Spleen (tissue), 11 donors: Measurements from ENCODE around the gene NCDN. TPM values are rescaled to one million over a fixed set of nuclear protein-coding genes. Genes with fewer than 3 reads are reported as not detected.

Experiments
- DNase-seq: peaks from one replicate; pipeline ENCODE4 v3.0.0-alpha.2; 2020
- H3K27ac ChIP-seq, 8 donors: fragments of 200-600 bp; sonication (generic) in 7 of 8; 1 replicate in 4 of 8; 2 replicates in 4 of 8; pipeline versions ENCODE4 v1.5.0 to v1.8.0; 2016 to 2021; ENCODE audit warnings: inconsistent platforms in 4 of 8, mild to moderate bottlenecking in 4 of 8, moderate library complexity in 1 of 8
- H3K27me3 ChIP-seq, 7 donors: fragments of 200-600 bp; sonication (generic) in 6 of 7; replicated peaks in 1 of 7; 1 replicate in 4 of 7; 2 replicates in 3 of 7; pipeline versions ENCODE4 v1.5.0 to v1.8.0; 2016 to 2021; ENCODE audit warnings: inconsistent platforms in 3 of 7, mild to moderate bottlenecking in 1 of 7
- H3K36me3 ChIP-seq, 6 donors: fragments of 200-600 bp; sonication (generic) in 5 of 6; 1 replicate in 4 of 6; 2 replicates in 2 of 6; pipeline versions ENCODE4 v1.5.0 to v1.8.0; 2016 to 2021; ENCODE audit warnings: inconsistent platforms in 2 of 6
- H3K4me1 ChIP-seq, 6 donors: fragments of 200-600 bp; sonication (generic) in 5 of 6; 1 replicate in 3 of 6; 2 replicates in 3 of 6; pipeline versions ENCODE4 v1.5.0 to v1.8.0; 2016 to 2021; ENCODE audit warnings: inconsistent platforms in 3 of 6
- H3K4me3 ChIP-seq, 8 donors: fragments of 200-600 bp; sonication (generic) in 7 of 8; 1 replicate in 4 of 8; 2 replicates in 4 of 8; pipeline versions ENCODE4 v1.5.0 to v1.8.0; 2016 to 2021; ENCODE audit warnings: inconsistent platforms in 4 of 8, mild to moderate bottlenecking in 4 of 8, moderate library complexity in 2 of 8
- H3K9me3 ChIP-seq, 8 donors: fragments of 200-600 bp; sonication (generic) in 7 of 8; 1 replicate in 4 of 8; 2 replicates in 4 of 8; pipeline versions ENCODE4 v1.5.0 to v1.8.0; 2016 to 2021; ENCODE audit warnings: inconsistent platforms in 4 of 8
- CTCF ChIP-seq, 11 experiments: fragments of 200-600 bp in 7 of 11; fragments of 450-650 bp in 4 of 11; sonication (generic) in 4 of 11; IDR thresholded peaks in 8 of 11; conservative IDR thresholded peaks in 3 of 11; 1 replicate in 7 of 11; 2 replicates in 4 of 11; pipeline versions ENCODE4 v1.4.0 to v1.8.0; 2016 to 2021; ENCODE audit warnings: antibody characterized with exemption in 11 of 11, inconsistent platforms in 4 of 11, mild to moderate bottlenecking in 1 of 11
- POLR2A ChIP-seq, 3 donors: fragments of 450-650 bp; IDR thresholded peaks; one replicate each; pipeline ENCODE4 v1.5.1; 2017; ENCODE audit warnings: antibody characterized with exemption in 3 of 3, mild to moderate bottlenecking in 1 of 3
- POLR2AphosphoS5 ChIP-seq, 3 donors: sonication (generic); formaldehyde crosslinking; IDR thresholded peaks; one replicate each; pipeline ENCODE4 v1.5.1; 2017; ENCODE audit warnings: antibody characterized with exemption in 3 of 3
- WGBS, 5 donors: extraction: QIAGEN DNeasy Blood & Tissue Kit in 3 of 5; methylation state at CpG; one replicate each; pipeline versions ENCODE4 v1.1.5 to v1.1.7; 2013 to 2018; 5-methylcytosine and 5-hydroxymethylcytosine counted together
- intact Hi-C: fragments of 100-400 bp; cut with DNase I; formaldehyde crosslinking; loops from one replicate; pipeline ENCODE4 v1.15.0; 2023; ENCODE audit warnings: low total_unique reads
- polyA plus RNA-seq, 3 donors: library from polyadenylated mRNA; stranded (reverse); fragments of 200-250 nt; gene quantifications; one replicate each; pipeline ENCODE4 v1.2.1, GENCODE V29; 2013
- total RNA-seq, 7 donors: library from RNA; depleted of rRNA in 3 of 7; stranded (reverse); fragments of >200 nt in 3 of 7; fragmentation: NEBNext Ultra II Directional in 4 of 7; extraction: Animal tissue kit (Norgen Biotek cat#: 25700) in 4 of 7; gene quantifications; one replicate each; pipeline versions ENCODE4 v1.1.0 to v1.2.1, GENCODE V29; 2016 to 2021
- donor health status: healthy with polysubstance abuse.
- donor health status: DM: no; HTN: no; CAD: no; lungs with moderate emphysema.
- donor health status: DM: no; HTN: no; CAD: no.
- donor health status: Bipolar disorder and iron deficiency.
- donor health status: healthy.
- donor health status: DM: no; HTN: no; CAD: no.
- donor health status: DM: yes; HTN: yes; CAD: no.

The NCDN gene
- total and polyA plus RNA-seq, 10 donors = 4.2 to 19.1 (median 16.5) TPM

- Histone ChIP-seq H3K4me1 (peaks cover 3 to 56% (median 39%) of the 10 kb centered on the region in 6 donors), H3K27me3 (no peaks in the 10 kb centered on the region), H3K4me3 (no peak overlapping the region), H3K36me3 (peaks cover 0 to 26% (median 10%) of the 10 kb centered on the region in 6 donors), H3K9me3 (peaks cover 0 to 9% (median 4%) of the 10 kb centered on the region in 8 donors), H3K27ac (no peak overlapping the region)
- DNase-seq = no peak
- TF ChIP-seq CTCF (IDR thresholded peaks at IDR 0.05 in 8 of 11, conservative IDR thresholded peaks at IDR 0.05 in 3 of 11) = no peak
- no peak for TF ChIP-seq POLR2A (IDR thresholded peaks at IDR 0.05)
- no peak for TF ChIP-seq POLR2AphosphoS5 (IDR thresholded peaks at IDR 0.05)
- intact Hi-C loops = no loop called here
Measured at GRCh38 chr1:35535243-35535642, 22.4 kb upstream of the NCDN start.

- Histone ChIP-seq H3K4me3 (no peak overlapping the region), H3K9me3 (no peaks in the 10 kb centered on the region), H3K36me3 (peaks cover 0 to 23% (median 0%) of the 10 kb centered on the region in 6 donors), H3K4me1 (peaks cover 3 to 70% (median 50%) of the 10 kb centered on the region in 6 donors), H3K27ac (peak overlapping the region in 1 of 8 donors; percentile 74), H3K27me3 (no peaks in the 10 kb centered on the region)
- WGBS, 5 donors = 83 to 100% (median 94%) methylated on average over 2 of the region's 2 CpGs
- intact Hi-C loops = no loop called here
- TF ChIP-seq POLR2AphosphoS5 (IDR thresholded peaks at IDR 0.05) (no peak), CTCF (IDR thresholded peaks at IDR 0.05 in 8 of 11, conservative IDR thresholded peaks at IDR 0.05 in 3 of 11) (no peak), POLR2A (IDR thresholded peaks at IDR 0.05) (no peak)
- no peak for DNase-seq
Measured at GRCh38 chr1:35536556-35537162, 20.9 kb upstream of the NCDN start.

GRCh38 chr1:35537806-35538205 lies 19.8 kb upstream of the NCDN start:
- WGBS, 5 donors = 86 to 100% (median 91%) methylated on average over 1 of the region's 1 CpG
- DNase-seq = no peak
- peak overlapping the region in 5 of 8 donors; percentile 41 to 81 (median 70) for H3K27ac ChIP-seq
- peaks cover 0 to 17% (median 0%) of the 10 kb centered on the region in 6 donors for H3K36me3 ChIP-seq
- no peak for TF ChIP-seq POLR2AphosphoS5 (IDR thresholded peaks at IDR 0.05)
- TF ChIP-seq CTCF (IDR thresholded peaks at IDR 0.05 in 8 of 11, conservative IDR thresholded peaks at IDR 0.05 in 3 of 11) = no peak
- H3K4me1 ChIP-seq = peaks cover 3 to 76% (median 55%) of the 10 kb centered on the region in 6 donors
- no peak overlapping the region for H3K4me3 ChIP-seq
- intact Hi-C loops = no loop called here
- no peaks in the 10 kb centered on the region for H3K9me3 ChIP-seq
- no peaks in the 10 kb centered on the region for H3K27me3 ChIP-seq

- 44 to 57% (median 51%) methylated on average over 6 of the region's 6 CpGs for WGBS, 5 donors
Measured at GRCh38 chr1:35539073-35539823, 18.4 kb upstream of the NCDN start.

More at GRCh38 chr1:35539073-35539823, 18.4 kb upstream of the NCDN start:
- Histone ChIP-seq H3K4me1 (peaks cover 3 to 87% (median 61%) of the 10 kb centered on the region in 6 donors), H3K4me3 (no peak overlapping the region), H3K27ac (peak overlapping the region; percentile 41 to 81 (median 63)), H3K9me3 (no peaks in the 10 kb centered on the region), H3K36me3 (peaks cover 0 to 25% (median 0%) of the 10 kb centered on the region in 6 donors), H3K27me3 (no peaks in the 10 kb centered on the region)
- TF ChIP-seq POLR2A (IDR thresholded peaks at IDR 0.05) = no peak
- peak in 1 of 3 donors; percentile 16 for TF ChIP-seq POLR2AphosphoS5 (IDR thresholded peaks at IDR 0.05)
- intact Hi-C loops = no loop called here
- no peak for DNase-seq
